Peyer's patch (tissue), 4 donors: ENCODE results near the gene DGKI. TPM values are rescaled to one million over a fixed set of nuclear protein-coding genes. Genes with fewer than 3 reads are reported as not detected.

Experiments
- DNase-seq, 3 donors: peaks; one replicate each; pipeline ENCODE4 v3.0.0-alpha.2; 2017 to 2019
- H3K27ac ChIP-seq, 4 donors: fragments of 200-600 bp; sonication (generic); one replicate each; pipeline ENCODE4 v1.5.1; 2016 to 2019
- H3K27me3 ChIP-seq, 2 donors: fragments of 200-600 bp; sonication (generic); one replicate each; pipeline ENCODE4 v1.5.1; 2019
- H3K36me3 ChIP-seq, 3 donors: fragments of 200-600 bp; sonication (generic); one replicate each; pipeline ENCODE4 v1.5.1; 2016 to 2019
- H3K4me1 ChIP-seq, 4 donors: fragments of 200-600 bp; sonication (generic); one replicate each; pipeline ENCODE4 v1.5.1; 2016 to 2019
- H3K4me3 ChIP-seq, 4 donors: fragments of 200-600 bp; sonication (generic); 1 replicate in 3 of 4; 2 replicates in 1 of 4; pipeline ENCODE4 v1.5.1; 2016 to 2019; ENCODE audit warnings: mild to moderate bottlenecking in 1 of 4
- H3K9me3 ChIP-seq, 4 donors: fragments of 200-600 bp; sonication (generic); one replicate each; pipeline ENCODE4 v1.5.1; 2016 to 2019; ENCODE audit warnings: mild to moderate bottlenecking in 1 of 4
- CTCF ChIP-seq, 6 experiments: fragments of 450-650 bp in 4 of 6; fragments of 200-600 bp in 2 of 6; sonication (generic) in 1 of 6; IDR thresholded peaks; one replicate each; pipeline ENCODE4 v1.5.1; 2017 to 2019; ENCODE audit warnings: antibody characterized with exemption in 6 of 6, mild to moderate bottlenecking in 3 of 6, moderate library complexity in 1 of 6
- POLR2A ChIP-seq, 2 donors: fragments of 450-650 bp; IDR thresholded peaks; one replicate each; pipeline ENCODE4 v1.5.1; 2017; ENCODE audit warnings: antibody characterized with exemption in 2 of 2, mild to moderate bottlenecking in 2 of 2, moderate library complexity in 2 of 2
- total RNA-seq, 4 donors: library from RNA; depleted of rRNA; stranded (reverse); fragments of >200 nt; gene quantifications; one replicate each; pipeline ENCODE4 v1.1.0, GENCODE V29; 2016

The DGKI gene
- total RNA-seq, 4 donors from 2014 or later: 0.19 to 0.40 (median 0.35) TPM; not detected in 1

GRCh38 chr7:137642031-137642430 is 204.7 kb downstream of the DGKI start:
- Histone ChIP-seq H3K27me3 (no peaks in the 10 kb centered on the region), H3K9me3 (no peaks in the 10 kb centered on the region), H3K4me3 (no peak overlapping the region), H3K4me1 (no peaks in the 10 kb centered on the region), H3K27ac (no peak overlapping the region), H3K36me3 (no peaks in the 10 kb centered on the region)
- TF ChIP-seq CTCF (IDR thresholded peaks at IDR 0.05) (no peak), POLR2A (IDR thresholded peaks at IDR 0.05) (no peak)
- DNase-seq: no peak

- Histone ChIP-seq H3K36me3 (no peaks in the 10 kb centered on the region), H3K4me3 (no peak overlapping the region), H3K27me3 (no peaks in the 10 kb centered on the region), H3K4me1 (no peaks in the 10 kb centered on the region), H3K9me3 (no peaks in the 10 kb centered on the region), H3K27ac (no peak overlapping the region)
- TF ChIP-seq POLR2A (IDR thresholded peaks at IDR 0.05) (no peak), CTCF (IDR thresholded peaks at IDR 0.05) (no peak)
- no peak for DNase-seq
Measured at GRCh38 chr7:137636376-137636775, 210.4 kb downstream of the DGKI start.

DNA sequence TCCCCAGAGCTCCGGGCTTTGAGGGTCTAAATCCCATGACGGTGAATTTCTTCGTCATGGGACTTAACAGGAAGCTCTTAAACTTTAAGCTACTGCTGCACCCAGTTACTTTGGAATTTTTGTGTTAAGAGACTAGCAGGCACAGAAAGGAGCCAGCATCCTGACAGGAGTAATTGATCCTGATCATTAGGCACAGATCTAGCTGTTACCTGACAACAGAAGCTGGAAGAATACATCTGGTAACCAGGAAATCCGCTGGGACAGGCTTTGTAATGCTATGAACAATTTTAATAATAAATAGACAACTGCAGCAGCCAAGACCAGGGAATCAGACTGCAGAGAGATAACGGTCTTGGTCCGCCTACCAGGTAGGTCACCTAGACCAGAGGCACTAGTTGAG is 210.9 kb downstream of the DGKI start:
- Histone ChIP-seq H3K27me3 (no peaks in the 10 kb centered on the region), H3K4me1 (no peaks in the 10 kb centered on the region), H3K27ac (no peak overlapping the region), H3K9me3 (no peaks in the 10 kb centered on the region), H3K4me3 (no peak overlapping the region), H3K36me3 (no peaks in the 10 kb centered on the region)
- no peak for TF ChIP-seq CTCF (IDR thresholded peaks at IDR 0.05)
- no peak for TF ChIP-seq POLR2A (IDR thresholded peaks at IDR 0.05)
- no peak for DNase-seq

DNA sequence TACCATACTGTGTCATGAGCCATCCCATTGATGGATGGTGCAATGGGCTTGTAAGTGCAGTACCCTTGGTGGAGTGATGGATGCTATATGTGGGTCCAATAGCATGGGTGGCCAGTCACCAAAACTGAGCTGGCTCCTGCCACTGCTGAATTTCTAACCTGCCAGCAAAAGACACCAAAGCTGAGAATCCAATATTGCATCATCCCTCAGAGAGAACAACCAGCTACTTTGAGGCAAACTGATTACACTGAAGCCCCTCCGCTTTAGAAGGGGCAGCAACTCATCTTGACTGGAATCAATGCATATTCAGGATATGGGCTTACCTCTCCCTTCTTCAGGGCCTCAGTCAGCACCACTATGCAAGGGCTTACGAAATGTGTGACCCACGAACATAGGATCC is 211.6 kb downstream of the DGKI start:
- no peaks in the 10 kb centered on the region for H3K4me1 ChIP-seq
- no peak overlapping the region for H3K4me3 ChIP-seq
- no peak for DNase-seq
- no peak overlapping the region for H3K27ac ChIP-seq
- TF ChIP-seq POLR2A (IDR thresholded peaks at IDR 0.05) (no peak), CTCF (IDR thresholded peaks at IDR 0.05) (no peak)
- no peaks in the 10 kb centered on the region for H3K36me3 ChIP-seq
- no peaks in the 10 kb centered on the region for H3K27me3 ChIP-seq
- no peaks in the 10 kb centered on the region for H3K9me3 ChIP-seq

- no peak overlapping the region for H3K27ac ChIP-seq
- no peaks in the 10 kb centered on the region for H3K36me3 ChIP-seq
- no peak overlapping the region for H3K4me3 ChIP-seq
- TF ChIP-seq POLR2A (IDR thresholded peaks at IDR 0.05): no peak
- TF ChIP-seq CTCF (IDR thresholded peaks at IDR 0.05): no peak
- DNase-seq: no peak
- no peaks in the 10 kb centered on the region for H3K4me1 ChIP-seq
- no peaks in the 10 kb centered on the region for H3K9me3 ChIP-seq
- H3K27me3 ChIP-seq: no peaks in the 10 kb centered on the region
Measured at GRCh38 chr7:137634356-137634755, 212.4 kb downstream of the DGKI start.

DNA sequence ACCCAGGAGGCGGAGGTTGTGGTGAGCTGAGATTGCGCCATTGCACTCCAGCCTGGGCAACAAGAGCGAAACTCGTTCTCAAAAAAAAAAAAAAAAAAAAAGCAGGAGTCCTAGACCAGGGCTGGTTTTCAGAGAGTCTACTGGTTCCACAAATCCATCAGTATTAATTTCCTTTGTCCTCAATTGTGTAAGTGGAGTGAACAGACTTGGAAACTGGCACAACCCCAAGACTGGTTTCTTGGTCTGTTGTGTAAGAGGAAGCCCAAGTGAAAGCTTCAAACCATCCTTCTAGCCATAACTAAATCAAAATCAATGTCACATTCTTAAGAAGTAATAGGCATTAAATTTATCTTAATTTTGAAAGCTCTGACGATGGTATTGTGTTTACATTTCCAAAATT is 213.6 kb downstream of the DGKI start:
- DNase-seq: no peak
- Histone ChIP-seq H3K27ac (no peak overlapping the region), H3K27me3 (no peaks in the 10 kb centered on the region), H3K4me1 (no peaks in the 10 kb centered on the region), H3K4me3 (no peak overlapping the region), H3K36me3 (no peaks in the 10 kb centered on the region), H3K9me3 (no peaks in the 10 kb centered on the region)
- TF ChIP-seq POLR2A (IDR thresholded peaks at IDR 0.05) (no peak), CTCF (IDR thresholded peaks at IDR 0.05) (no peak)
